HG02885 (cell line): Measurements from ENCODE around the gene ZNF730.
"Not testable (repeated sequence)": the region's sequence is repeated elsewhere in the genome, so short reads cannot be mapped to it uniquely, and the experiment has no call there.

Experiments used
- ATAC-seq: cut with Tn5 transposase; IDR thresholded peaks from one replicate; pipeline ENCODE4 v1.9.1; 2021; ENCODE audit warnings: mild to moderate bottlenecking; ENCODE audit not compliant: unreplicated experiment, poor library complexity

ZNF730 gene

GRCh38 chr19:23116802-23117571 lies at the start of gene ZNF730:
Gene ZNF730, plus strand, starts transcription at chr19:23117025. Its CDS starts 149 bp downstream, at chr19:23117174.
- ATAC-seq, result no peak

DNA sequence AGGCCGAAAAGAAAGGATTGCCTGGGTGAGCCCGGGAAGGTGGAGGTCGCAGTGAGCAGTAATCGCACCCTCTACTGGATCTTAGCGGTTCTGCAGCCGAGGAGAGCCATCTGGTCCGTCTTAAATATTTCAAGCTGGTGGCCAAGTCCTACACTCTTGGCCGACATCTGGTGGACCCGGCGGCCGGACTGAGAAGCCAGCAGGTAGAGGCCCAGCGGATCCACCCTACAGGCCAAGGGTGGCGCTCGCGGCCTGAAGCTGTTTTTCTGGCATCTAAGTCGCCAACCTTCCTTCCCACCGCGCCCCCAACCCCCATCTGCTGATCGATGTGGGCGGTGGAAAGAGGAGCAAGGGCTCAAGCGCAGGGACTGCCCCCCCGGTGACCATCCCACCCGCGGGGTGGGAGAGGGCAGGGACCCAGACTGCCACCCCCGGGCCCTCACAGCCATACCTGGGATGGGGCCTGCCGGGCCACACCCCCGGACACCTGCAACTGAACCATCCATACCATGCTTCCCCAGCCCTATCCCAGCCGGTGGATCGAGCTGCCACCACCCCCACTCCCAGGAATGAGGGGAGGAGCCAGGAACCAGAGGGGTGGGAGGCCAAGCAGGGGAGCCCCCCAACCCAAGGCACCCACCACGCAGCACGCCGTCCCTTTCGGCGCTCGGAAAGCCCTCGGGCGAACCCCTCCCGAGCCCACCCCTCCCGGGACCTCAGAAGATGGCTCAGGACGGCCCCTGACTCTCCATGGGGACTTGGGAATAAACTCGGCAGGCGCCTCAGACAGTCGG lies 46.3 kb upstream of the ZNF730 start:
- ATAC-seq, result no peak

DNA sequence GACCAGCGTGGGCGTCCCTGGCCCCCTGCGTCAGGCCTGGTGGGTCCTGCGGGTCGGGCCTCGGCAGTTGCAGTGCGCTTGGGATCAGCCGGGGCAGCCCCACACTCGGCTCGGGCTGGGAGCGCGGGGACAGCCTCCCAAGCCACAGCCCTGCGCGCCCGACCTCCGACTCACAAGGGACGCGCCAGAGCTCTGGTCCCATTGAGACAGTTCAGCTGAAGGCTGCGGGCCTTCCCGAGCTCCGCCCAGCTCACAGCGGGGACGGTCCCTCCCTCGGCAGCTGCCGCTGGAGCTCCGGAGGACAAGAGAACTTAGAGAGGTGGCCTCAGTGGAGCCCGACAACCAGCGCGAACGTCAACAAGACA lies 45.7 kb upstream of the ZNF730 start:
- no peak for ATAC-seq

DNA sequence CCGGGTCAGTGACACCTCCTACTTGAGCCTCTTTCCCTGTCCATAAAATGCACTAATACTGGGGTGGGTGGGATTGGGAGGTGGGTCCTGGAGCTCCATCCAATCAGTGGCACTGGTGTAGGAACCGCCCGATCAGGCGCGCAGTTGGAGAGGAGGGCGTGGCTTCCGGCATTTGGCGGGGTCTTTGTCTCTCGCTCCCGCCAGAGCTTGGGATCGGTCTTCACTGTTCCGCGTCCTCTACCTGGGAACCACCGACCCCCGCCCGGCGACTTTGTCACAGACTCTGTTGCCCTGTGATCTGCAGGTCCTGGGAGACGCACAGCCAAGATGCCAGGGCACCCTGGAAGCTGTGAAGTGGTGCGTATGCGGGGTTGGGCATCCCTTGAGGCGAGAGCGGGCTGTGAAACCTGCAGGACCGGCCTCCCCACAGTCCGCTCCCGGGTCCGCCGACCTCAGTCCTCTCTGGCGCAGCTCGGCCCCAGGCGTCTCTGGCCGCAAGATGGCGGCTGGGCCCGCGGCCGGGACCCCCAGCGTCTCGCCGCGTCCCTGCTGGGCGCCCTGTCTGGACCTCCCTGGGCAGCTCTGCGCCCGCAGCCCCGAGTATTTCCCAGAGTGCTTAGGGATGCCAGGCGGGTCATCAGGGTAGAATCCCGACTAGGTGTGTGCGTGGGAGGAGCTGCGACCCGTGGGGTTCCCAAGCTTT lies 41.6 kb upstream of the ZNF730 start:
- ATAC-seq, result no peak

DNA sequence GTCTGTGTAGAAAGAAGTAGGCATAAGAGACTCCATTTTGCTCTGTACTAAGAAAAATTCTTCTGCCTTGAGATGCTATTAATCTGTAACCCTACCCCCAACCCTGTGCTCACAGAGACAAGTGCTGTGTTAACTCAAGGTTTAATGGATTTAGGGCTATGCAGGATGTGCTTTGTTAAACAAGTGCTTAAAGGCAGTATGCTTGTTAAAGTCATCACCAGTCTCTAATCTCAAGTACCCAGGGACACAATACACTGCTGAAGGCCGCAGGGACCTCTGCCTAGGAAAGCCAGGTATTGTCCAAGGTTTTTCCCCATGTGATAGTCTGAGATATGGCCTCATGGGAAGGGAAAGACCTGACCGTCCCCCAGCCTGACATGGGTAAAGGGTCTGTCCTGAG lies 39.0 kb upstream of the ZNF730 start:
- not testable (repeated sequence) for ATAC-seq

DNA sequence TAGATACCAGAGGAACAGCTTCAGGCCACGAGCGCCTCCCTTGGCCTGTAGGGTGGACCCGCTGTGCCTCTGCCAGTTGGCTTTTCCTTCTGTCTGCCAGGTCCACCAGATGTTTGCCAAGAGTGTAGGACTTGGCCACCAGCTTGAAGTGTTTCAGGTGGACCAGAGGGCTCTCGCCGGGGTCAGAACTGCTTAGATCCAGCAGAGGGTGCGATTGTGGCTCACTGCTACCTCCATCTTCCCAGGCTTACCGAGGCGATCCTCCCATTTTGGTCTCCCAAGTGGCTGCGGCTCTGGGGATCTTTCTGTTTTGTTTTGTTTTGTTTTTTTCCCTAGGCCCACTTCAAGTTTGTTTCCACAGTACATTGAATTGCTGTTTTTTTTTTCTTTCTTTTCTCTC lies 23.0 kb upstream of the ZNF730 start:
- ATAC-seq, result no peak

DNA sequence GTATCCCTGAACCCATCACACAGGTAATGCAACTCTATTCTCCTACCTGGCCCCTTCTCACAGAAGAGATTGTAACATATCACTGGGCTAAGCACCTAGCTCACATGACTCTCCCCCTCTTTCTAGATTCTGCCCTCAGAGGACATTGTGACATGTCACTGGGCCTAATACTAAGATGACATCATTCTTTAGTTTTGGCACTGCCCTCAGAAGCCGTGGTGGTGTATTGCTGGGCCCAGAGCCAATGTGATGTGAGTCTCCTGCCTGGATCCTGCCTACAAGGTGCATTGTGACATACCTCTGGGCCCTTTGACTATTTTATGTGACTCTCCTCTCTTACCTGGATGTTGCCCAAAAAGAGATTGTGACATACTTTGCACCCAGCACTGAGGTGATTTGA lies 21.4 kb upstream of the ZNF730 start:
- no peak for ATAC-seq

DNA sequence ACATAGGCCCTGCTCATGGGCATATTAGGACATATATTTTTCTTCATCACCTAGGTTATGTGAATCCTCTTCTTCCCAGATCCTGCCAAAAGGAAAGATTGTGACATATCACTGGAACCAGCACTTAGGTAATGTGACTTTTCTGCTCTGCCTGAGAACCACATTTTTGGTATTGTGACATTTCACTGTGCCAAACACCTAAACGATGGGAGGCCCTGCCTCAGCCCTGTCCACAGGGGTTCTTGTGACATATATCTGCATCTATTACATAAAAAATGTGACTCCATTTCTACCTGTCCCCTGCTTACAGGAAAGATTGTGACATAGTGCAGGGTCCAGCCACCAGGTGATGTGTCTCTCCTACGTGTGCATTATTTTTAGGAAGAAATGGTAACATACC lies 18.5 kb upstream of the ZNF730 start:
- ATAC-seq, result no peak

DNA sequence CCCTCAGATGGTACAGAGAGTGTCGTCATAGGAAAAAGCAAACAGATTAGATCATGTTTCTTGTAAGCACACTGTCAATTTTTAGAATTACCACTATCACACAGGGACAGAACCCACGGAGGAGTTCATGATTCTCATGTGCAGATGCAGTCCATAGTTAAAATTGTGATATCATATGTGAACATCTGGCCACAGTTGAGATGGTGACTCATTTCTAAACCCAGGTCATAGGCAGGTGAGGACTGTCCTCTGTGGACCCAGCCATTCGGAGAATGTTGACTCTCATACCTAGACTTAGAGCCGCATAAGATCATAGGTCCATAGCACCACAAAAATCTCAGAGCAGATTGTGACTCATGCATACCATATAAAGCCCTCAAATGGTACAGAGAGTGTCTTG lies 17.8 kb upstream of the ZNF730 start:
- no peak for ATAC-seq

DNA sequence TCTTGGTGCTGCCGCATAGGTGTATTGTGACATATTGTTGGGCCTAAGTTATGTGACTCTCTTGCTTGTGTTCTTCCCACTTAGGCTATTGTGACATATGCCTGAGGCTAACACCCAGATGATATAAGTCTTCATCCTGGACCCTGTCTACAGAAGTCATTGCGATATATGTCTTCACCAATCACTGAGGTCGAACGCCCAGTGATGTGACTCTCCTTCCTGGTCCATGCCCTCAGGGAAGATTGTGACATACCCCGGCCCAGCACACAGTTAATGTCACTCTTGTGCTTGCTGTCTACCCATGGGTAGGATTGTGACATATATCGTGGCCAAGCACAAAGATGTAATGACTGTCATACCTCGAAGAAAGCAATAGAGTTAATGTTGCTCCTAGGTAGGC lies 16.9 kb upstream of the ZNF730 start:
- no peak for ATAC-seq

DNA sequence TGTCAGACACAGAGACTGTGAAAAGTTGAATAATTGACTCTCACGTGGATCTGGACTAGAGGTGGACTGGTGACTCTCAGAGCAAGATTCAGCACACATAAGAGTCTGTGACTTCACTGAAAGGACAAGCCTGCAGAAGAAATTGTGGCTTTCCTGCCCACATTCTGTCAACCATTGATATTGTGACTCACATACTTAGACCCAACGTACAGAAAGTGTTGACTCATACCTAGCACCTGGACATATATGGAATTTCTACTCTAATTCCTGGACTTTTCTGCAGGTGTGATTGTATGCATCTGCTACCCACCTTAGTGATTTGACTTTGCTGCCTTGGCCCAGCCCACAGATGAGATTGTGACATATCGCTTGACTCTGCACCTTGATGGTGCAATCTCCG lies 15.6 kb upstream of the ZNF730 start:
- ATAC-seq, result no peak

DNA sequence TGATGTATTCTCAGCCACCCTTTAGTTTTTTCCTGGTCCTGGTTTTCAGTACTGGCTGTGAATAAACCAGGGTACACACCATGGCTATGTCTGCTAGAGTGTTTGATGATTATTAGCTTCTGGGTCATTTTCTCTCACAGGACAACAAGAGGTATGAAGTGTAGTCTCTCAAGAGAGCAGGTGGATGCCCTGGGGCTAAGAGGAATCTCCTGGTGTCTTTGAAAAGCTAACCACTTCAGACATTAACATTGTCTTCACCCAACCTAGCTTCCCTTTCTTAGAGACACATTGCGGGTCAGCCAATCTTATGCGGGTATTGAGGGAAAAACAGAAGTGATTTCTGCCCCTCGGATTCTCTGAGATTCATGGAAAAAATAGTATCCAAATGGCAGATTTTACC lies 1.6 kb downstream of the ZNF730 start:
- ATAC-seq, result no peak

DNA sequence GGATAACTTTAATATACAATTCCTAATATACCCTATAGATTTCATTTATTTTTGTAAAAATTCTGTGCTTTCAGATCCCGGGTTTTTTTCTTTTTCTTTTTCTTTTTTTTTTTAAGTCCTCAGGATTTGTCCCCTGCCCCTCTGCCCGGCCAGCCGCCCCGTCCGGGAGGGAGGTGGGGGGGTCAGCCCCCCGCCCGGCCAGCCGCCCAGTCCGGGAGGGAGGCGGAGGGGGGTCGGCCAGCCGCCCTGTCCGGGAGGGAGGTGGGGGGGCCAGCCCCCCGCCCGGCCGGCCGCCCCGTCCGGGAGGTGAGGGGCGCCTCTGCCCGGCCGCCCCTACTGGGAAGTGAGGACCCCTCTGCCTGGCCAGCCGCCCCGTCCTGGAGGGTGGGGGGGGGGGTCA lies 17.4 kb downstream of the ZNF730 start:
- not testable (repeated sequence) for ATAC-seq

GRCh38 chr19:23145617-23146415 lies 29.0 kb downstream of the ZNF730 start:
- ATAC-seq, result no peak

- ATAC-seq, result no peak
These were observed 43.9 kb downstream of the ZNF730 start for GRCh38 chr19:23160766-23161165.

- ATAC-seq, result not testable (repeated sequence)
These were observed 51.5 kb downstream of the ZNF730 start for GRCh38 chr19:23168286-23168685.

DNA sequence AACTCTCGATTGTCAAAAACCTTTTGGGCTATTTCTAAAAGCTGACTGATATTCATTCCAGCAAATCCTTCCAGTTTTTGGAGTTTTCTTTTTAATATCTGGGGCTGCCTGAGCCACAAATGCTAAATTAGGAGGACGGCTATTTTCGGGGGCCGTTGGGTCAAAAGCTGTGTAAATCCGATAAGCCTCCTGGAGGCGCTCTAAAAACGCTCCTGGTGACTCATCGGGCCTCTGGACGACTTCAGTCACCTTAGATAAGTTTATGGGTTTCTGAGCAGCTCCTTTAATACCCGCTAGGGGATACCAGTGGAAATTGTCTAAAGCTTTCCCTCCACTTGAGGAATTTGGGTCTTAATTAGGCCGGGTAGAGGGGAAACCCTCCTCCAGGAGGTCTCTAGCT lies 66.4 kb downstream of the ZNF730 start:
- ATAC-seq, result no peak

- no peak for ATAC-seq
These were observed 73.5 kb downstream of the ZNF730 start for GRCh38 chr19:23190341-23190740.
